H9 (cell line): ENCODE results near the gene ARFGEF3. TPM values are rescaled to one million over a fixed set of nuclear protein-coding genes. Genes with fewer than 3 reads are reported as not detected.

ENCODE experiments used
- DNase-seq: peaks from one replicate; pipeline ENCODE4 v3.0.0-alpha.2; 2017
- H2AFZ ChIP-seq: one replicate; pipeline ENCODE4 v1.6.1; 2013; ENCODE audit warnings: mild to moderate bottlenecking, low read length, control low read depth, moderate library complexity
- H2AK5ac ChIP-seq: 2 replicates; pipeline ENCODE4 v1.6.1; 2013; ENCODE audit warnings: low read length, control low read depth, mixed read lengths; ENCODE audit not compliant: insufficient read length
- H2BK120ac ChIP-seq: one replicate; pipeline ENCODE4 v1.6.1; 2013; ENCODE audit warnings: low read depth, mild to moderate bottlenecking, low read length, control low read depth, inconsistent platforms; ENCODE audit not compliant: poor library complexity, severe bottlenecking
- H2BK12ac ChIP-seq: 2 replicates; pipeline ENCODE4 v1.6.1; 2013; ENCODE audit warnings: low read length, control low read depth, mixed read lengths, low read depth; ENCODE audit not compliant: insufficient read length
- H2BK15ac ChIP-seq: 2 replicates; pipeline ENCODE4 v1.6.1; 2013; ENCODE audit warnings: low read depth, low read length, control low read depth
- H2BK20ac ChIP-seq: one replicate; pipeline ENCODE4 v1.6.1; 2013; ENCODE audit warnings: low read depth, mild to moderate bottlenecking, low read length, control low read depth, inconsistent platforms; ENCODE audit not compliant: poor library complexity, severe bottlenecking
- H2BK5ac ChIP-seq: 2 replicates; pipeline ENCODE4 v1.6.1; 2013; ENCODE audit warnings: low read length, control low read depth, mixed read lengths; ENCODE audit not compliant: insufficient read length
- H3K14ac ChIP-seq: 2 replicates; pipeline ENCODE4 v1.6.1; 2013; ENCODE audit warnings: low read length, control low read depth; ENCODE audit not compliant: insufficient read depth
- H3K18ac ChIP-seq: 2 replicates; pipeline ENCODE4 v1.6.1; 2013; ENCODE audit warnings: low read depth, mild to moderate bottlenecking, mixed read lengths, low read length, control low read depth; ENCODE audit not compliant: insufficient read length
- H3K23ac ChIP-seq: 2 replicates; pipeline ENCODE4 v1.6.1; 2013; ENCODE audit warnings: low read length, control low read depth, mixed read lengths, low read depth; ENCODE audit not compliant: insufficient read length
- H3K23me2 ChIP-seq: 2 replicates; pipeline ENCODE4 v1.6.1; 2013; ENCODE audit warnings: low read depth, mild to moderate bottlenecking, mixed read lengths, low read length, control low read depth; ENCODE audit not compliant: insufficient read length, poor library complexity, severe bottlenecking
- H3K27ac ChIP-seq: 2 replicates; pipeline ENCODE4 v1.5.1; 2013; ENCODE audit warnings: low read length, control low read depth, mixed read lengths, low read depth; ENCODE audit not compliant: insufficient read length
- H3K27me3 ChIP-seq: 2 replicates; pipeline ENCODE4 v1.6.1; 2013; ENCODE audit warnings: low read length, control low read depth, inconsistent platforms; ENCODE audit not compliant: insufficient read depth
- H3K4ac ChIP-seq: 2 replicates; pipeline ENCODE4 v1.6.1; 2013; ENCODE audit warnings: low read depth, mild to moderate bottlenecking, control low read depth, inconsistent platforms, low read length, moderate library complexity
- H3K4me1 ChIP-seq: 2 replicates; pipeline ENCODE4 v1.6.1; 2013; ENCODE audit warnings: low read length, control low read depth, inconsistent platforms; ENCODE audit not compliant: insufficient read depth
- H3K4me2 ChIP-seq: 2 replicates; pipeline ENCODE4 v1.6.1; 2013; ENCODE audit warnings: low read length, control low read depth, mixed read lengths; ENCODE audit not compliant: insufficient read length, insufficient read depth
- H3K56ac ChIP-seq: 2 replicates; pipeline ENCODE4 v1.6.1; 2013; ENCODE audit warnings: low read depth, mild to moderate bottlenecking, mixed read lengths, low read length, control low read depth; ENCODE audit not compliant: insufficient read length
- H3K79me1 ChIP-seq: 2 replicates; pipeline ENCODE4 v1.6.1; 2013; ENCODE audit warnings: low read depth, mild to moderate bottlenecking, moderate library complexity, low read length, control low read depth, inconsistent platforms; ENCODE audit not compliant: insufficient read depth, poor library complexity, severe bottlenecking
- H3K79me2 ChIP-seq: 2 replicates; pipeline ENCODE4 v1.6.1; 2013; ENCODE audit warnings: low read length, control low read depth, inconsistent platforms; ENCODE audit not compliant: insufficient read depth
- H3K9ac ChIP-seq: 2 replicates; pipeline ENCODE4 v1.6.1; 2013; ENCODE audit warnings: low read length, control low read depth, mixed read lengths; ENCODE audit not compliant: insufficient read length; ENCODE audit errors: extremely low read depth
- H3K9me3 ChIP-seq: one replicate; pipeline ENCODE4 v1.6.1; 2013; ENCODE audit warnings: low read depth, low read length, inconsistent platforms; ENCODE audit not compliant: control insufficient read depth
- H3T11ph ChIP-seq: one replicate; pipeline ENCODE4 v1.6.1; 2013; ENCODE audit warnings: mild to moderate bottlenecking, low read length, control low read depth, inconsistent platforms
- H4K20me1 ChIP-seq: one replicate; pipeline ENCODE4 v1.6.1; 2013; ENCODE audit not compliant: control insufficient read depth, insufficient read length, insufficient read depth
- H4K5ac ChIP-seq: 2 replicates; pipeline ENCODE4 v1.6.1; 2013; ENCODE audit warnings: low read depth, mild to moderate bottlenecking, mixed read lengths, low read length, control low read depth; ENCODE audit not compliant: insufficient read length
- H4K8ac ChIP-seq: replicated peaks from 2 replicates; pipeline ENCODE4 v1.6.1; 2013; ENCODE audit warnings: low read length, control low read depth, mixed read lengths, low read depth; ENCODE audit not compliant: insufficient read length
- H4K91ac ChIP-seq: 2 replicates; pipeline ENCODE4 v1.6.1; 2013; ENCODE audit warnings: low read depth, mild to moderate bottlenecking, moderate library complexity, mixed read lengths, low read length, control low read depth; ENCODE audit not compliant: insufficient read length
- H3K27ac Mint-ChIP-seq, 3 experiments: 2 replicates in 2 of 3; 3 replicates in 1 of 3; pipeline ENCODE4 v1.8.0; 2020 to 2021; ENCODE audit warnings: mixed read lengths in 3 of 3, mild to moderate bottlenecking in 1 of 3, moderate library complexity in 1 of 3
- H3K27me3 Mint-ChIP-seq: 2 replicates; pipeline ENCODE4 v1.8.0; 2021; ENCODE audit warnings: low read depth, mild to moderate bottlenecking, moderate library complexity, mixed read lengths
- H3K36me3 Mint-ChIP-seq, 3 experiments: 2 replicates in 2 of 3; 3 replicates in 1 of 3; pipeline ENCODE4 v1.8.0; 2020 to 2021; ENCODE audit warnings: low read depth in 3 of 3, mixed read lengths in 3 of 3; ENCODE audit not compliant: insufficient read depth in 1 of 3
- H3K4me1 Mint-ChIP-seq, 2 experiments: 2 replicates each; pipeline ENCODE4 v1.8.0; 2020; ENCODE audit warnings: mixed read lengths in 2 of 2
- H3K4me3 Mint-ChIP-seq, 2 experiments: 2 replicates in 1 of 2; 3 replicates in 1 of 2; pipeline ENCODE4 v1.8.0; 2020 to 2021; ENCODE audit warnings: mild to moderate bottlenecking in 2 of 2, mixed read lengths in 2 of 2, moderate library complexity in 1 of 2
- H3K9me3 Mint-ChIP-seq, 2 experiments: 2 replicates in 1 of 2; 3 replicates in 1 of 2; pipeline ENCODE4 v1.8.0; 2020; ENCODE audit warnings: mild to moderate bottlenecking in 2 of 2, mixed read lengths in 2 of 2, moderate library complexity in 1 of 2
- CTCF ChIP-seq: fragments of 200-600 bp; sonication (generic); conservative IDR thresholded peaks from 3 replicates; pipeline ENCODE4 v1.8.0; 2021; ENCODE audit warnings: antibody characterized with exemption, mild to moderate bottlenecking
- WGBS: extraction: QIAGEN DNeasy Blood & Tissue Kit; methylation state at CpG from one replicate; pipeline ENCODE4 v1.1.7; 2013; ENCODE audit warnings: missing lambda C conversion rate, low lambda C conversion rate, mixed read lengths; ENCODE audit not compliant: insufficient read length; ENCODE audit errors: extremely low coverage; 5-methylcytosine and 5-hydroxymethylcytosine counted together
- total RNA-seq: library from RNA; stranded (reverse); gene quantifications from 2 replicates; pipeline ENCODE4 v1.2.1, GENCODE V29; 2021

The ARFGEF3 gene
- total RNA-seq, 1 experiment from 2014 or later = 13.7 TPM

GRCh38 chr6:138318741-138319375, 157.1 kb downstream of the ARFGEF3 start:
- H3K79me2 ChIP-seq = no peaks in the 10 kb centered on the region
- no peak overlapping the region for H3K23ac ChIP-seq
- no peak overlapping the region for H3K27ac ChIP-seq
- no peak for DNase-seq
- H3K4me1 ChIP-seq = no peaks in the 10 kb centered on the region
- H3K9me3 ChIP-seq = no peaks in the 10 kb centered on the region
- H4K91ac ChIP-seq = no peak overlapping the region
- H2BK12ac ChIP-seq = no peak overlapping the region
- no peak overlapping the region for H3K18ac ChIP-seq
- H3K4me3 Mint-ChIP-seq = no peak overlapping the region
- no peak overlapping the region for H2BK15ac ChIP-seq
- H3T11ph ChIP-seq = no peak overlapping the region
- H4K20me1 ChIP-seq = no peaks in the 10 kb centered on the region
- H2AFZ ChIP-seq = no peak overlapping the region
- no peak overlapping the region for H3K56ac ChIP-seq
- no peak overlapping the region for H2BK20ac ChIP-seq
- peaks cover 0 to 9% of the 10 kb centered on the region in 2 experiments; a peak in 3 of 5 replicates for H3K9me3 Mint-ChIP-seq
- H3K4me2 ChIP-seq = no peak overlapping the region
- H4K5ac ChIP-seq = no peak overlapping the region
- no peaks in the 10 kb centered on the region for H3K23me2 ChIP-seq
- H2AK5ac ChIP-seq = no peak overlapping the region
- H2BK120ac ChIP-seq = no peak overlapping the region
- H3K27me3 ChIP-seq = no peaks in the 10 kb centered on the region
- no peak overlapping the region for H2BK5ac ChIP-seq
- H3K79me1 ChIP-seq = no peaks in the 10 kb centered on the region
- H3K36me3 Mint-ChIP-seq = peaks cover 12 to 35% (median 17%) of the 10 kb centered on the region in 3 experiments
- no peak overlapping the region for H3K14ac ChIP-seq
- H3K27me3 Mint-ChIP-seq = no peaks in the 10 kb centered on the region
- TF ChIP-seq CTCF = no peak
- H4K8ac ChIP-seq = no peak overlapping the region
- no peak overlapping the region for H3K27ac Mint-ChIP-seq
- H3K4me1 Mint-ChIP-seq = no peaks in the 10 kb centered on the region
- no peak overlapping the region for H3K9ac ChIP-seq
- WGBS = no CpG with 5 or more reads among the region's 7 CpGs
- H3K4ac ChIP-seq = no peak overlapping the region
